ENCODE data around the gene KCNQ5.

KCNQ5 gene

DNA sequence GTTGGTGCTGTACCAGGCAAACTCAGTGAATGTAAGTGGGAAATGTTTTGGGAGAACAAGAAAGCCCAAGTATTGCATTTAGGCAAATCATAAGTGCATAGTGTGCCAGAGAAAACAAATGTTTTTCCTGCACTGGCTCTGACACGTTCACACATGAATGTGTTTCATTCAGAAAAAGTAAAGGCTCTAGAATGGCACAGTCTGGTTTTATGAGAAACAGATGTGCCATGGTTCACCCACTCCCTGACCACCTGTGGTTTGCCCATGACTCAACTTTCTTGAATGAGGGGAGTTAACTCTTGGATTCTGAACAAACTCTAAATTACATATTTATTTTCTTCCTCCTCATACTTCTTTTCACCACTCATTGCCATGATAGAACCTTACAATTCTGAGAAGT lies 126.9 kb downstream of the KCNQ5 start:
- no peak for DNase-seq

DNA sequence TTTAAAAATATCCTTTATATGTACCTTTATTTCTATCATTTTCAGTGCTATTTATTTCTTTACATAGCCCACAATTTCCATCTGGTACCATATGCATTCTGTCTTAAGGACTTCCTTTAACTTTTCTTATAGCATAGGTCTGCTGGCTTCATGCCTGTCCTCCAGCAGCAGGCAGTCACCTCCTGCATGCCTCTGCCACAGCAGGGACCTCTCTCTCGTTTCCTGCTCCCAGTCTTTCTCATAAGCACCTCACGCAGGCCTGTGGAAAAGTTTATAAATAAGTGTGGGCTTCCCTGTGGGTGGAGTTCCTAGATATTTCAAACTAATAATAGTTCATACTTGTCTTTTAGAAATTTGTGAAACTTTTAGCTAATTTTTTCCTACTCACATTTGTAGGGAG lies 133.9 kb downstream of the KCNQ5 start:
- DNase-seq: no peak

DNA sequence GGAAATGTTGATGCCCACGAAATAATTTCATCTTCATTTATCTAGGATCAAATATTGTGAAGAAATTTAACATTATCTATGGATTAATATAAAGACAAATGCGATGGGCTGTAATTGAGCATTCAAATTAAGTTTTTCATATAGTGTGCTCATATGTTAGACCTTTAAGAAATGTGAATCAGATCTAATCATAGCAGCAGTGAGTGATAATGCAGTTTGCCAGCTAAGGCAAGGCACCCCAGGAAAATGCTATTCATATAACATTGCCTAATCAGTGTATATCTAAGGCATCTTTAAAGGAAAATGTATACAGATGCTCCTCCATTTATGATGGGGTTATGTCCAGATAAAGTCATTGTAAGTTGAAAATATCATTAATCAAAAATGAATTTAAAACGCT lies 135.2 kb downstream of the KCNQ5 start:
- no peak for DNase-seq

DNA sequence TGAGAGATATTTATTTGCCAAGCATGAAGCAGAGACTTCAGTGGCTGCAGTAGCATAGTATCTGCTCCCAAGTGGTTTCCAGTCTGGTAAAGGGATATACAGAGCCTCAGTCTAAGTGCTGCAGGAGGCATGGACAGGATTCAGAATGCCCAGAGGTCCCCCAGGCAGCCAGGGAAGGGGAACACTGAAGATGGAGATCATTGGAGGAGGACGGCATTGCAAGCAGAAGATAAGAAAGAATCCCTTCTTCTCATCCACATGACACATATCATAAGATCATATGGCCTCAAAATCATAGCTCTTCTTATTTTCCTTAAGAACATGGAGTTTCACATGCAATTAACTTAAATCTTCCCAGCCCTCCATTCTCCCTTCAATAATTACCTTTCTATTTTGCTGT lies 136.1 kb downstream of the KCNQ5 start:
- no peak for DNase-seq

DNA sequence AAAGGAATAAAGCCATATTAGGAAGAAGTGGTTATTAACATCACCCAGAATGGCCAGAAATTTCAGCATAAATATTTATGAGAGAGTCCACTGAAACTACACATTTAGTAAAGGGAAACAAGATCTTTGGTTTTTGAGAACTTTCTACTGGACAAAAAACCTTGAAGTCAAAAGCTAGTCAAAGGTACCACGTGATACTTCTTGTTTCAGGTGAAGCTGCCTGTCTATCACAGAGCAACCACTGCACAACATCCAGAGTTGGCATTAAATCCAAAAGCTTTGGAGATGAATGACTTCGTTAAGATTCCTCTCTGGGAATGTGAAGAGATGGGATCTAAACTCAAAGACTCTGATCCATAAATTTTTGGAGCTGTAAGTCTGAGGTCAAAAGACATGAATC lies 137.0 kb downstream of the KCNQ5 start:
- DNase-seq: no peak

DNA sequence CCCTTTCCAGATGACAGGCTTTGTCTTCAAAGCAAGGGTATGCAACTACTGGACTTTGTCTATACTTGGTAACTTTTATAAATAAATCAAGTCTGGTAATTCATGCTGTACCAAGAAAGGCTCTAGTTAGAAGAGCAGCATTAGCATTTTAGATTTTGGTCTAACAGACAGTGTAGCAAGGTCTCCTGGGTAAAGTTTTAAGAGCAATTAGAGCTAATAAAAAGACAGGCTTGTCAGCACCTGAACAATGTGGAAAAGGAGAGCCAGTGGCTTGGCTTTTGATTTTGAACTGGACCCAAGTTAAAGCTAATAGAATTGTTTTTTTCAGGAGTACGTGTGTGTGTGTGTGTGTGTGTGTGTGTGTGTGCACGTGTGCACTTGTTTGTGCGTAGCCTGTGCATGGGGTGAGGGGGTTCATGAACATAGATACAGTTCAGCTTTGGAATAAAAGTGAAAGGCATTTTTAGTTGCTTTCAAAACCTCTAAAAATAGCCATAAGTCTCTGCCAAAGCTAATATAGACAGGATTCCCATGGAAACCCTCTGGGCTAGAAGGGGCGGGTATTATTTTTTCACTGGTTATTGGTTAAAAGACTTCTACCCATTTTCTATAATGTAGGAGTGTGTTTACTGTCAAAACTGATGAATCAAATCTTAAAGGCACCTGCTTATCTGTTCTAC lies 138.4 kb downstream of the KCNQ5 start:
- DNase-seq: no peak

DNA sequence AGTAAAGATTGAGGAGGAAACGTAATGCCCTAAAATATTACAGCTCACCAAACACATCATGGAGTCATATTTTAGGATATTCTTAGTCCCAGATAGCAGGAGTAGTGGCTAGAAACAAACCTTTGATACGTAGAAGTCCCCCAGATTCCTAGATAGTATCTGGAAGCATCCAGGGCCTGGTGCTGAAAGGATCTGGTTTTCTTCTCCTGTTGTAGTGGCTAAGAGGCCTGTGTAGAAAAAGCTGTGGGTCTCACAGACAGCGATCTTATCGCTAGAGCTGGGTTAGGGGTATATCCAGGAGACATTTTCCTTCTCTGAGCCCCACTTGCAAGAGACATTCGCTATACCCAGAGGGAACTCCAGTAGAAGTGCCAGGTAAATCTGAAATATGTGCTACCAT lies 139.9 kb downstream of the KCNQ5 start:
- DNase-seq: no peak

DNA sequence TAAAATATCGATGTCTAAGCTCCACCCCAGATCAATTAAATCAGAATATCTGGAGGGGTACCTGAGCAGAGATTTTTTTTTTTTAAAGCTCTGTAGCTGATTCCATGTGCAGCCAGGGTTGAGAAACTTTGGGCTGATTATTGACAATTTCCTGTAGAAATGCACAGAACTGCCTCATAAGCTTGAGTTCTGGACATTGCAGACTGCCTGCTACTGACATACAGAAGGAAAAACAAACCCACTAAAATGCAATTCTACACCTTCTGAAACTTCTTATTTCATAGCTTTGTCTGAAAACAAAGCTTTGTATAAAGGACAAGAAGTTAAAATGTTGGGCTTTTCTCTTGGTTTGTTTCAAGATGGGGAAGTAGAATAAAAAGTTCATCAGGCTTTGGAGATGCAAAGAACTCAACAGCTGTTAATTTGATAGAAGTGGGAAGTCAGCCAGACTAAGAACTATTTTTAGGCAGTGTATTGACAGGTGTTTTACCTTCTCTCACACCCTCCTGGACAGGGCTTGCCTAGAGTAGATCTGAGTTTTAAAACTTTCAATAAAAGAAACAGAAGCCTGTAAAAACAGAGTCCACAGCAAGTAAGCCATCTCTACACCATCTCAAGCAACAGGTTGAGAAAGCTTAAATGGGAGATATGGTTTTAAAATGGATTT lies 147.7 kb downstream of the KCNQ5 start:
- DNase-seq: no peak

DNA sequence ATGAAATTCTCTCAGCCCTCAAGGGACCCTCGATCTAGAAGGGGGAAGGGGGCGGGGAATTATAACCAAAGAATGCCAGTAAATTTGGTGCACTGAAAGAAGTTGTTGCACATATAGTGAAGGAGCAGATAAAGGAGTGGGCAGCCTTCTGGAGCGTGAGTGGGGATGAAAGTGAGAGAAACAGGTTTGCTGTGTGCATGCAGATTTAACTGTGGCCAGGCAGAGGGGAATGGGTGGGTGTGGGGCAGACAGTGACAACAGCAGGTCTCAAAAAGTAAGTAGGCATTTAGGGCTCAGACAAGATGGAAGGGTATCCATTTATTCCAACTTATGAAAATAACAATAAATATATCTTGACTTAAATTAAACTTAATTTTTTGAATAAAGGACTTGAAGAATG lies 149.1 kb downstream of the KCNQ5 start:
- no peak for DNase-seq

DNA sequence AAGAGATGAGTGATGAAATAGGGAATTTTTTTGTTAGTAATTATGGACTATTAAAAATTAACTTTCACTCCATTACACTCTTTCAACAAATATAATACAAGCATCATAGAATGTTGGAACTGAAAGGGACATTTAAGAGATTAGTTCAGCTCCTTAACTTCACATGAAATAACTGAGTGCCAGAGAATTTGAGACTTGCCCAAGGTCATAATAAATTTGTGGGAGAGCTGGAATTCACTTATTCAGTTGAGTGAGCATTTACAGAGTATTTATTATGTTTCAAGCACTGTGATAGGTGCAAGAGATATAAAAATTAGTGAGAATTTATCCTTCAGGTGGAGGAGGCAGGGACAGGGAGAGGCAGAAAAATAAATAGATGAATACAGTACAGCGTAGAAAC lies 154.6 kb downstream of the KCNQ5 start:
- DNase-seq: no peak

DNA sequence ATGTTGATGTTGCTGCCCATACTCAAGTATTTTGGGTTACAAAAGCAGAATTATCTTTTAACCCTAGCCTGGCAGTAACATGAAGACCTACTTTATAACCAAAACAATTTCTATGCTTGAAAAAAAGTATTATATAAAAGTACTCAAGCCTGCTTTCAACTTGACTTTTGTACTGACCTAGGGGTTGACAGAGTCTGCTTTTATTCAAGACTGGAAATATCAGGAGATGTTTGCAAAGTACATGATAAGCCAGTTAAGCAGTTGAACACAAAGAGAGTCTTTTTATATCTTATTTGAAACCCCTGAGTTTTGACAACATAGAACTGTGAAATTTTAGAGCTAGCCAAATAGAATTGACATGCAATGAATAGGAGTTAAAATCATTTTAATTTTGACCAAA lies 159.8 kb downstream of the KCNQ5 start:
- no peak for DNase-seq

DNA sequence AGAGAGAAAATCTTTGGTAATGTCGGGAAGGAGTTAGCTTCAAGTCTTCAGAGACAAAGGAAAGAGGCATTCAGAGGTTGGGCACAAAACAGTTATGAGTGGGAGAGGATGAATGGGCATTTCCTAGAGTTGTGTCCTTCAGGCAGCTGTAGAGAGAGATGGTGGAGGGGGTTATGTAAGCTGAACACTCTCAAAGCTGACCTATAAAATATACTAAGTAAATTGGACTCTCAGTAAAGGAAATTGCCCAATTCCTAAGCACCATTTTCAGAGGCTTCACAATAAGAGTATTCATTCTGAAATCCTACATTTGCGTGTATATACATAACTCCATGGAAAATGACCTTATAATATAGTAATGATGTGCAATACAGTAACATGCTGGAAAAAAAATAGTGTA lies 161.2 kb downstream of the KCNQ5 start:
- no peak for DNase-seq

DNA sequence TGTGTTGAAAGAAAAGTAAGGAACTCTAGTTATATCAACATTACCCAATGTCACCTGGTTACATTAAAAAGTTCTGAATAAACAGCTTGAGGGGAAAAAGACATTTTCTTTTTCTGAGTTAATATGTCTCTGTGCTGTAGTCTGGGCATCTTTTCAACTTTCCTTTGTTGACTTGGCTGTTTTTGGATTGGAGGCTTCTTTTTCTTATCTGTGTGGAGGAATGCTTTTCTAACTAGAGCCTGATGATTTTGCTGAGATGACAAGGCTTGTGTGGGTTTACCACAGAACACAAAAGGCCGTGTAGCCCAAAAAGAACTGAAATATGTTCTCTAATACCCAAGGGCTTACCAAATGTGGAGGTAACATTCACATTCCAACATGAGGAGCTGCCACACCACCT lies 161.8 kb downstream of the KCNQ5 start:
- DNase-seq: no peak

DNA sequence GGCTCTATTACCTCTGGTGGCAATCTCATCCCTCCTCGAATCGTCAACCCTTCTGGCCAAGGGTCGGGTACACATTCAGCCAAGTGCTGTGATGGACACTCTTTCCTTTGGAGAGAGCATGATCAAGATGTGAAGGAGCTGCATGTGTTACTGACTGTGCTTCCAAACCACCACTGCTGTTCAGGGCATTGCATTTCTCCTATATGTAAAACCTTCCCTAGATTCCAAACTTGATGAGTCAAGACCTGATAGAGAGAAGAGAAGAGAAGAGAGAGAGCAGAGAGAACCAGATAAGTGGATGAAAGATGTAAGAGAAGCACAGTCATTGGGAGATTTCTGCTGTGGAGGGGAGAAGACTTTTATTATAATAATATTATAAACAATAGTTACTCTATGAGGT lies 162.2 kb downstream of the KCNQ5 start:
- no peak for DNase-seq

DNA sequence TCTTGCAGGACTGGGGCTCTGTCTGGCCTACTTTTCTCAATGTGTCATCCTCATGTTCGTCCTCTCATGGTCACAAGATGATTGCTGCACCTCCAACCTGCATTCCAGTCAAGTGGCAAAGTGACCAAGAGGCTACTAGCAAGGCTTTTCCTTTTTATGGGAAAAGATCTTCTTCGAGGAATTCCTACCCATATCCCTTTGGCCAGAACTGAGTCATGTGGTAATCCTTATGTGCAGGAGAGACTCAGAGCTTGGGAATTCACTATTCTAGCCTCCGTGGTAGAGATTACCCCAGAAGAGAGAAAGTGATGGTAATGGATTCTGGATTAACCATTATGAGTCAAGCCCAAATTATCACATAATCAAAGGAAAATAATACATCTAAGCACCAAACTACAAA lies 162.7 kb downstream of the KCNQ5 start:
- DNase-seq: no peak

DNA sequence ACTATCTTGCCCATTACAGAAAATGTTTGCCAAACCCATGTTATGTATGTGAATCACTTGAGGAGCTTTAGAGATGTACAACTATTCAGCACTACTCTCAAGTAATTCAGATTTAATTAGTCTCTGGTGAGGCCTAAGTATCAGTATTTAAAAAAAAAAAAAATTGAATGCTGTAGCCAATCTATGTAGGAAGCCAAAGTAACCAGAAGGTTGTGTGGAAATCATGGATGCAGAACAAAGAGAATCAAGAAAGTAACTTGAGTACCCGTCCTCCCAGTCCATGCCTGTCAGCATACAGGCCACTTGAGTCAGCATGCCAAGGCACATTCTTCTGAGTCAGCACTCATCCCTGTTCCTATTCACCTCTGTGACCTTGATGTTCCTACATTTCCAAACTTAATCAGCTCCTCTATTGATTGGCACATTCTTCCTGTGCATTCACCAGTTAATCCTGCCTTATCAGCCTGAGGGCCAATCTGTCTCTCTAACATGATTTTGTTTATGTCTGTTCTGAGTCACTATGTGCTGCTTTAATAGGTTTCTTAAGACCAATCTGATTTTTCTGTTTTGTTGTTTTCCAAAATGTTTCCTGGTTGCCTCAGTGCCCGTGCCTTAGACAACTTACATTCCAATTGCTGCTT lies 165.6 kb downstream of the KCNQ5 start:
- DNase-seq: no peak

DNA sequence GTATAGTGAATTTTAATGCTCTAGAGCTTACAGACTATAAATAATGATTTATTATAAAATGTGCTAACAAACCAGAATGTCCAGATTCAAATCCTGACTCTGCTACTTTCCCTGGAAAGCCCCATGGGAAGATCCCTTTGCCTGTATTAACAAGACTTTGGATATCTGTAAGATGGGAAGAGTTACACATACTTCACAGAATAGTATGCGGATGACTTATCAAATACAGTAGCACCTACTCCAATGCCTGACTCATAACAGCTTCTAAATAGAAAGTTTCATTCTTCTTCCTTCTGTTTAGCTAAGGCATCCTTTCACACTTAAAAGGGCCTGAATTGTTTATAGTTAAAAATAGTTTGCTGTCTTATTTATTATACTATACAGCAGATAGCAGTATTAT lies 166.3 kb downstream of the KCNQ5 start:
- no peak for DNase-seq

DNA sequence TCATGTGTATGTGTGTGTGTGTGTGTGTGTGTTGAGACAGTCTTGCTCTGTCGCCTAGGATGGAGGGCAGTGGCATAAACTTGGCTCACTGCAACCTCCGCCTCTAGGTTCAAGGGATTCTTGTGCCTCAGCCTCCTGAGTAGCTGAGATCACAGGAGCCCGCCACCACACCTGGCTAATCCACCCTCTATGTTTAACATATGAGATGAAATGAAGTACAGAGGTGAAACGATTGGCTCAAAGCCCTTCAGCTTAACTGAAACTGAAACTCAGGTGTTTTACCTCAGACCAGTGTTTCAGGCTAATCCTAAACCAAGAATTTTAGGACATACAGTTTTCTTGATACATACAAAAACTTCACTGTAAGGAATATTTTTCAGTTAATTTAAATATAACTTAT lies 167.3 kb downstream of the KCNQ5 start:
- no peak for DNase-seq

DNA sequence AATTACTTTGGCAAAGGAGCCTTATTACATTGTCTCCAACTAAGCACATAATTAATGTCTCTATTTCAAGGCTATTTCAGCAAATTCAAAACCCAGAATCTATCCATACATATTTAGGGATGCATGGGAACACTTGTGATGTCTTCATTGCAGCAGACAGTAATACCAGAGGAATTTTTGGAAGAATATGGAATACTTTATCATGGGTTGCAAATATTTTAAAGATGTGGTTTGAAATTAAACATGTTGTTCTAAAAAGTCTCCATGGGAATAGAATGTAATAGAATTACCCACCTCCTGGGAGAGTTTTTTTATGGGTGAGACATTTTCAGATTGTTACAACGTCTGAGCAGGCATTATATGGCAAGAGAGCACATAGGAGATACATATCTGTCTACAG lies 170.8 kb downstream of the KCNQ5 start:
- DNase-seq: no peak

DNA sequence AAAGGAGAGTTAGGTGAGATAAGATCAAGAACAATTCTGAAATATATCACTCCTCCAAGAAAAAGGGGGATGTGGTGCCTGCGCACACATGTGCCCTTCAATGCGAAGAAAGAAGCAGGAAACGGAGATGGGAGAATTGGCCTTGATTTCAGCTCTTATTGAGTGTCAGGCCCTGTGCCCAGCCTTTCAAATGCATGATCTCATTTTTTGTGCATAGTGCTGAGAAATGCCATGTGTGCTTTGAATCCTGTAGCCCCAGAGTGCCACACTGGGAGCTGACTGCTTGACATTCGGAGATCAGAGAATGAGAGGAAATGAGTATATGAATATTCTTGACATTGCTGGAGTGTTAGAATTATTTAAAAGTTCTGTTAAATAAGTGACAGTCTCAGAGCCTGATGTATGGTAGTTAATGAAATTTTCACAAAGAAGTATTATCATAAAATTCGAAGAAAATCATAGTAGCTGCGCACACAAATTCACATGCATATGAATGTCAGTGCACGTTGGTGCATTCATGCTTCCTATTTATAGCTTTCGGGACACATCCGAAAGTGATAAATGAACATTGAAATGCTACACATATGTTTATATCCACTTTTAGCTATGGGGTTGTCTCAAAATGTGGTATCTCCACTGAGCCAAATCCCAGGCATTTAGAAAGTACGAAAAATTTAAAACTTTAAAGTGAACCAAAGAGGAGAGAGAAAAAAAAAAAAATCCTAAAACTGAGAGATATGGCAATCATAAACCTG lies 172.0 kb downstream of the KCNQ5 start:
- no peak for DNase-seq

DNA sequence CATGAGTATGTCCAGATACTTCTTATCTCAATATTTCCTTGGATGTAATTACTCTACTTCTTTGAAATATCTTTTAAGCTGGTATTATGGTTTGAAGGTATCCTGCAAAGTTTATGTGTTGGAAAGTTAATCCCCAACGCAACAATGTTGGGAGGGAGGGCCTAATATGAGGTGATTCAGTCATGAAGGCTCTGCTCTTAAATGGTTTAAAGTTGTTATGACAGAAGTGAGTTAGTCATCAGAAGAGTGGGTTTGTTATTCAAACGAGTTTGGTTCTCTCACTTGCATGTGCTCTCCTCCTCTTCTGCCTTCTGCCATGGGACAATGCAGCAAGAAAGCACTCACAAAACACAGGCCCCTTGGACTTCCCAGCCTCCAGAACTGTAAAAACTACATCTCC lies 176.3 kb downstream of the KCNQ5 start:
- DNase-seq: no peak

DNA sequence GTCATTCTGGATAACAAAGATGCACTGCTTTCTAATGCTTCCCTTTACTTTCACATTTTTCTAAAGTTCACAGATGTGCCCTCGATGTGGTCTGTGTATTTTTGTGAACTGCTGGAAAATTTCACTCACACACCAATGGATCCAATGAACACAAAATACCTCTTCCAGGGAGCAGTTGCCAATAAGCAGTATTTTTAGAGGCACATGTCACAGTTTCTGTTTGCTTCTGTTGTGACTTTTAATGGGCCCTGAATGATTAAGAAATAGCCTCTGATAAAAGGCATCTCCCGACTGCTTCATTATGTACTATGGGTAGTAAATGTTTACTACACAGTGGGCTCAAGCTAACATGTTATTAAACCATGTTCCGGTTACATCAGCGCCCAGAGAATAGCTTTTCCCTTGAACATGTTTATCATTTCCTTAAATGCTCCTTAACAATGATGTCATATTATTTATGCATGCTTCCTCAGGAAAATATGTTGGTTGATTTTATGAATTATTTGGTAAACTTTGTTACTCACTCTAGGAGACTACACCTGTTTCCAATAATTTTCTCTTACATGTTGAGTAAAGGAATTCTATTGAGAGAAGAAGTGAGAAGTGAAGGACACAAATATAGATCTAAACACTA lies 188.0 kb downstream of the KCNQ5 start:
- no peak for DNase-seq

DNA sequence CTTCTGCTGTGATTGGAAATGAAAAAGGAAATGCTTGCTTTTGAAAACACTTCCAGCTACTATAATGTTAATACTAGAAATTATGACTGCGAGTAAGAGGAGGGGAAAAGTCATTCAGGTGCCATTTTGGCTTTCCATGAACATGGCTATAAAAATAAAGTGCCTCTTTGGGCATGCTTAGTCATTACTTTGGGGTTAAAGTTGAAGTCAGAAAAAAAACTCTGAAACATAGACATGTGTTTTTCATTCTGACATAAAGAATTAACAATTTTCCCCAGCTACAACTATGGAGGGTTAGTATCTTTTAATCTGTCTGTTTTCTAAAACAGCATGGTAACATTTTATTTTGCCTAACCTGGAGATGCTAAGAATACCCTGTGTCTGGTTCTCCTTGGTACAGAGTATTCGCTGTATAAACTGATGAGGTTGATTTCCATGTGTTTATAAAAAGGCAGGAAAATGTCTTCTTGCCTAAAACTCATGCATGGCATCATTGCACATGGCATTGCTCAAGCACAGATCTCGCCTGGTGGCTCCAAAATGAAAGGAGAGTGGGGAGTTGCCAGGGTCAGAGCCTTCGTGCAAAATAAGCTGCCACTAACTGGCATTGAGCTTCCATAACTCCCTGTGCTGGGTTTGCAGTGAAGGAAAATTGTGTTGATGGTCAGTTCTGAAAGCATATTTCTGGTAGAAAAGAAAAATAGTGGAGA lies 188.9 kb downstream of the KCNQ5 start:
- no peak for DNase-seq
